MV-4-11 (cell line): ENCODE measurements around the gene OVOL3.
"Not testable (repeated sequence)": the region's sequence is repeated elsewhere in the genome, so short reads cannot be mapped to it uniquely, and the experiment has no call there.

Source experiments
- DNase-seq: peaks from one replicate; lab custom pipeline; 2025; lab: John Stamatoyannopoulos, UW

The OVOL3 gene

DNA sequence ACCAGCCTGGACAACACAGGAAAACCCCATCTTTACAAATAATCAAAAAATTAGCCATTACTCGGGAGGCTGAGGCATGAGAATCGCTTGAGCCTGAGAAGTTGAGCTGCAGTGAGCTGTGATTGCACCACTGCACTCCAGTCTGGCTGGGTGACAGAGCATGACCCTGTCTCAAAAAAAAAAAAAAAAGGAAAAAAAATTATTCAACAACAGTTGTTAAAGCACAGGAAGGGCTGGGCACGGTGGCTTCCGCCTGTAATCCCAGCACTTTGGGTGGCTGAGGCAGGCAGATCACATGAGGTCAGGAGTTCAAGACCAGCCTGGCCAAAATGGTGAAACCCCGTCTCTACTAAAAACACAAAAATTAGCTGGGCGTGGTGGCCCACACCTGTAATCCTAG is 20.3 kb downstream of the OVOL3 start:
- peak; percentile 93 for DNase-seq

DNA sequence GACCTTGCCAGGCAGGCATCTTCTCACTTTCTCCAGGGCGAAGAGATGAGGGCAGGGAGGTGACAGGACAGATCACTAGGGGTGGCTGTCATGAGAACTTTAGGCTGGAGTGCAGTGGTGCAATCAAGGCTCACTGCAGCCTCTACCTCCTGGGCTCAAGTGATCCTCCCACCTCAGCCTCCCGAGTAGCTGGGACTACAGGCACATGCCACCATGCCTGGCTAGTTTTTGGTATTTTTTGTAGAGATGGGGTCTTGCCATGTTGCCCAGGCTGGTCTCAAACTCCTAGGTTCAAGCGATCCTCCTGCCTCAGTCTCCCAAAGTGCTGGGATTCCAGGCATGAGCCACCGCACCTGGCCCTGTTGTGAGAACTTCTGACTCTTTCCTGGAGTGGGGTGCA is 23.9 kb downstream of the OVOL3 start:
- not testable (repeated sequence) for DNase-seq

DNA sequence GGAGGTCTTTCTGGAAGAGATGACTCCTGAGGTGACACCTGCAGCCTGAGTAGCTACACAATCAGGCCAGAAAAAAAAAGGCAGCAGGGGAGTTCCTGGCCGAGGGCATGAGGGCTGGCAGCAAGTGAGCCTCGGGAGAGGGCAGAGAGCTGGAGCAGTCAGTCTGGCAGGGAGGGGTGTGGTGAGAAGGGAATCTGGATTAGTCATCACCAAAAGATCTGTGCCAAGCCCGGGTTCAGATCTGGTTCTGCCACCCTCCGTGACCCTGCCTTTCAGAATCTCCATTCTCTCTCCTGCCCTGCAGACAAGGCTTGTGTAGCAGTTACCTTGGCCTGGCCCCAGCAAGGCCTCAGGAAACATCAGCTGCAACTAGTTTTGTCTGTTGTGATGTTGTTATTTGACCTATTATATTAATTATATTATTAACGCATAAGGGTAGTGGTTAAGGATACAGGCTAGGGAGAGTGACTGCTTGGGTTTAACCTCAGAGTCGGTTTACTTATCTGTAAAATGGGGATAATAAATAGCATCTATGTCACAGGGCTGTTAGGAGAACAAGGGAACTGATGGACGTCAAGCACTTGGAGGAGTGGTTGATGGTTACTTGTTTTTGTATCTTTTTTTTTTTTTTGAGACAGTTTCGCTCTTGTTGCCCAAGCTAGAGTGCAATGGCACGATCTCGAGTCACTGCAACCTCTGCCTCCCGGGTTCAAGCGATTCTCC is 26.2 kb downstream of the OVOL3 start:
- peak; percentile 29 for DNase-seq

DNA sequence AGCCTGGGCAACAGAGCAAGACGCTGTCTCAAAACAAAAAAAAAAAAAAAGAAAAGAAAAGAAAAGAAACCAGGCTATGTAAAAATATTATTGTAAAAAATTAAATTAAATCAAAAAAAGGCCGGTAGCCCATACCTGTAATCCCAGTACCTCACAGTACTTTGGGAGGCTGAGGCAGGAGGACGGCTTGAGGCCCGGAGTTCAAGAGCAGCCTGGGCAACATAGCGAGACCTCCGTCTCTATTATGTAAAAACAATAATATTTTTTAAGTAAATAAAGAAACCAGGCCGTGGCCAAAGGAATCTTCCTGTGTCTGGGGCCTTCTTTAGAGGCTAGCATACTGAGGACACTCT is 28.2 kb downstream of the OVOL3 start:
- no peak for DNase-seq

DNA sequence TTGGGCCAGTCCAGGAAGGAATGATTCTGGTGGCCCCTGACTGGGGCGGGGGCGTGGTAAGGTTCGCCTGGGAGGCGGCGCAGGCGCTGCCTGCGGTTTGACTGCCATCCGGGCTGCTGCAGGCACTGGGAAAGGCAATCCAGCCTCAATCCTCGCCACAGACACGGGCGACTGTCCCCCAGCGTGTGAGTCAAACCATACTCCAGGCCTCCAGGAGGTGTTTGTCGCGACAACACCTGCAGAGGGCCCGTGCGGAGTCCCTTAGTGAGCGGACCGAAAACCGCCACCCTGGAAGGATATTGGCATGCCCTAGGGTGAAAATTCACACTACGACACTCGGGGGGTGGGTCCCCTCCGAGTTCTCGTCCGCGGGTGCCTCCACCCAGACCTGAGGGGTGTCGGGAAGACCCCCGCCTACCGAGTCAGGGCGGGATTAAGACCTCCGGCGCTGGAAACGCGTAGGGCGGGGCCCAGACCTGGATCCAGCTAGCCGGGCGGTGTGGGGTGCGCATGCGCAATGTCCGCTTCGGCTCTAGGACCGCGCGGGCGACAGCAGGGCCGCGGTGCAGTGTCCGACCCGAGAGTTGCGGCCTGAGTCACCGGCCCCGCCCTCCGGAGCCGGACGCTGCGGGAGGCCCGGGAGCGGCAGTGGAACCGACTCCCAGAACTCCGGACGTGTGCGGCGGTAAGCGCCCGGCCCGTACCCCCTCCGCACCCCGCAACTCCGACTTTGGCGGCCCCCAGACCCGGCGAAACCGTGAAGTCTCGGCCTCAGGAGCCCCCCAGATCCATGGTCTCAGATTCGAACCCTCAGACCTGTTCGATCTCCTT is 28.7 kb downstream of the OVOL3 start, which contains the start of gene CAPNS1:
CAPNS1 (plus strand) TSS at position 594 of the 831 bp plus-strand sequence. CDS start 946 bp downstream, outside the sequence.
- peak; percentile 97 for DNase-seq

DNA sequence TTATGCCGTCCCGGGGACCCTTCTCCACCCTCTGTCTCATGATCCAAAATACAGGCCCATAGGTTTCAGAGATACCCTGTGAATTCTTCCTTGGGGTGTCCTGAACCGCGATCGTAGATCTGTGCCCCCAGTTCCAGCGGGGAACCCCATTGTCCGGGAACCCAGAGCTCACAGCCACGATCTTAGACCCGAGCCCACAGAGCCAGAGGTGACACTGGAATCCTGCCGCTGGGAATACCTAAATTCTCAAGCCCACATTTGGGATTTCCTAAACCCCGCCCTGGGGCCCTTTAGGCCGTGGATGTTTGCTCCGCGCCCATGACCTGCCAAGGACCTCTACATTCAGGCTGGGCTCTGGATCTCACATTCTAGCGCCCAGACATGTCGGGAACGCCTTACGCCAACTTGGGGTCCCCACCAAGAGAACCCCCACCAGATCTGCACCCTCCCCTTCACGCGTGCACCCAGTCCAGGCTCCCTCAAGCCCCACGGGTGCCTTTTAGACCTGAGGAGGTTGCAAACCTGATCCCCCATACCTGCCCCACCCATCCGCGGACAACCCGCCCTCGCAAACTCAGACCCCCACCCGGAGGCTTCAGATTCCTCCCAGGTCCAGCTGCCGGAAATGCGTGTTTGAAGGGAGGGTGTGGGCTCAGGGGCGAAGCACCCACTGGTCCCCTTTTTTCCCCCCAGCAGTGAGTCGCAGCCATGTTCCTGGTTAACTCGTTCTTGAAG is 29.5 kb downstream of the OVOL3 start:
- DNase-seq = peak; percentile 48

DNA sequence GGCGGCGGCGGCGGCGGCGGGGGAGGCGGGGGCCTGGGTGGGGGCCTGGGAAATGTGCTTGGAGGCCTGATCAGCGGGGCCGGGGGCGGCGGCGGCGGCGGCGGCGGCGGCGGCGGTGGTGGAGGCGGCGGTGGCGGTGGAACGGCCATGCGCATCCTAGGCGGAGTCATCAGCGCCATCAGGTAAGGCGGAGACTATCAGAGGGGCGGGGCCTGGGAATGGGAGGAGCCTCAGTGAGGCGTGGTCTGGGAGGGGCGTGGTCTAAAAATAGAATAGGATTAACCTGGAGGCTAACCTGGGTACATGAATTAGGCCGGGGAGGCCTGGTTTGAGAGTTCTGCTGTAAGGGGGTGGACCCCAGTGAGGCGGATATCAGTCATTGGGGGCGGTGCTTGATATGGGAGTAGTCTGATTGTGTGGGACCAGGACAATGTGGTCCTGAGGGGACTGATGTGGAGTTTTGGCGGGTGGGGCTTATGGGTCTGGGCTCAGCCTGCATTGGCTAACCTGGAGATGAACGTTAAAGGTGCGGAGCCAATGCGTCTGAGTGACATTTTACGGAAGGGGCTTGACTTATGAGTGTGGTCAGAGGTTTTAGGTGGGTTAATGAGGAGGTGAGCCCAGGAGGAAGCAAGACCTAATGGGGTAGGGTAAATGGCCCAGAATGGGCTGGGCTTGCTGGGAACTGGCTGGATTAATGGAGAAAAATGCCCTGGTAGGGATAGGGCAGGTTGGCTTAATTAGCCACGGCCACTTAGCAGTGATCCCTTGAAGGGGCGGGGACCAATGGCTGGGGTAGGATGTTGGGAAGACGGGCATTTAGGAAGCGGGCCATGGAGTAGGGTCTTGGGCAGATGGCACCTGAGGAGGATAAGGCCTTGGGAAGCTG is 30.3 kb downstream of the OVOL3 start:
- peak; percentile 70 for DNase-seq

DNA sequence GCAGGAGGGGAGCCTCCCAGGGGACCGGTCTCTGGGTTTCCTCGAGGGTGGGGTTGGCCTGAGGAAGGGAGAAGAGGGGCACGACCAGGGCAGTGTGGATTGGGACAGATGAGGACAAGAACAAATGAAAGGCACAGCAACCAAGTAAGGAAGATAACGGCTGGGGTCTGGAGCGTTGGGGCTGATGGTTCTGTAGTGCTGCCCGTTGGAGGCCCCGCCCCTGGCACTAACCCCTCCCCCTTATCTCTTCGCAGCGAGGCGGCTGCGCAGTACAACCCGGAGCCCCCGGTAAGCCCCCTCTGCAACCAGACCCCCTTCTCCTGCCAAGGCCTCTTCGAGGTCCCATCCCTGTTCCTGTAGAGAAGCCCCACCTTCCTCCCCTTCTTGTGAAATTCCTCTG is 31.1 kb downstream of the OVOL3 start:
- DNase-seq = no peak

DNA sequence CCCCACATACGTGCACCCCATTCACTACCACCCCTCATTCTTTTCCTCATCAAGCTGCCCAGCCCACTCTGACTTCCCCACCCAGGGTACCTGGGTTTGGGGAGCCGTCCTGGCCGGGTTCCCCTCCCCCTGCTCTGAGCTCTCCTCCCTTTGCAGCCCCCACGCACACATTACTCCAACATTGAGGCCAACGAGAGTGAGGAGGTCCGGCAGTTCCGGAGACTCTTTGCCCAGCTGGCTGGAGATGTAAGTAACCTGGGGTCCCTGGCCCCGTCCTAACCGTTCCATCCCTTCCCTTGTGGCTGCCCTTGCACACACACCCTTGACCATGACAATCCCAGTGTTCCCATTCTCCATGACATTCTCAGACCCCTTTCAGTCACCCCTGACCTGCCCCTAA is 31.6 kb downstream of the OVOL3 start:
- DNase-seq = no peak

DNA sequence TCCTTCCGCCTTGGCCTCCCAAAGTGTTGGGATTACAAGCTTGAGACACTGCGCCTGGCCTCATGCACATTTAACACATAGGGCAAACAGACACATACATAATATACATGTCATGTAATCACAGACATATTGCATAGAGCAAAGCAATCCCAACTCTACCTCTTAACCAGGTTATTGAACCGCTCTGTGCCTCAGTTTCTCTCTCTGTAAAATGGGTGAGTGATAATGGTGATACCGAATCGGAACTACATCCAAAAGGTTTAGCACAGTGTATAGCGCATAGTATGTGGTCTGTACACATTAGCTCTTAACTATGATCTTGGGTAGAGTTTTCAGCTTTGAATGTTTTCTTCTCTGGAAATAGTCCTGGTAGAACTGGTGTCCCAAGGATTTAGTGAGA is 33.7 kb downstream of the OVOL3 start:
- DNase-seq = no peak

DNA sequence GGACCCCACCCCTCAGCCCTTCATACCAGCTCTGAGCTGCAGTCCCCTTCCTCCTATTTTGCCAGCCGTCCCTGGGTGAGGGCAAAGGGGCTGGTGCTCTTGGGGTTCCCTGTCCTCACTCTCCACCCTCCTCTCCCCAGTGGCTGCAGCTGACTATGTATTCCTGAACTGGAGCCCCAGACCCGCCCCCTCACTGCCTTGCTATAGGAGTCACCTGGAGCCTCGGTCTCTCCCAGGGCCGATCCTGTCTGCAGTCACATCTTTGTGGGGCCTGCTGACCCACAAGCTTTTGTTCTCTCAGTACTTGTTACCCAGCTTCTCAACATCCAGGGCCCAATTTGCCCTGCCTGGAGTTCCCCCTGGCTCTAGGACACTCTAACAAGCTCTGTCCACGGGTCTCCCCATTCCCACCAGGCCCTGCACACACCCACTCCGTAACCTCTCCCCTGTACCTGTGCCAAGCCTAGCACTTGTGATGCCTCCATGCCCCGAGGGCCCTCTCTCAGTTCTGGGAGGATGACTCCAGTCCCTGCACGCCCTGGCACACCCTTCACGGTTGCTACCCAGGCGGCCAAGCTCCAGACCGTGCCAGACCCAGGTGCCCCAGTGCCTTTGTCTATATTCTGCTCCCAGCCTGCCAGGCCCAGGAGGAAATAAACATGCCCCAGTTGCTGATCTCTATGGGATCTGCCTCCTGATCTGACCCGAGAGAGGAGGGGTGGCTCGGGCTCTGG is 38.9 kb downstream of the OVOL3 start:
- DNase-seq = no peak

DNA sequence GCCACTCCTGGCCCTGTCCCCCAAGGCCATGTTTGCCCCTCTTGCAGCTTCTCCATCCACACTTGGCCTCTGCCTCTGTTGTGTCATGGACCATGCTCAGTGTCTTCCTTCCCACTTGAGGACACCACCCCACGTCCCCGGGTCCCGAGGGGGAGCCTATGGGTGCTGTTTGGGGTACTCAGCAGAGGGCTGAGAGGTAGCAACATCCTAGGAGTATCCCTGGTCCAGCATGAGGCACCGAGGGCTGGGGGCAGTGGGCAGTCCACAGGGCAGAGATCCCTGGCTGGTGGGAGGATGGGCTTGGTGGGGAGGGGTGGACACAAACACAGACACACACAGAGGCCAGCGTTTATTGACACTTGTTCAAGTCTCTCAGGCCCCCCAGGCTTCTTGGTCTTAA is 39.6 kb downstream of the OVOL3 start:
- no peak for DNase-seq

DNA sequence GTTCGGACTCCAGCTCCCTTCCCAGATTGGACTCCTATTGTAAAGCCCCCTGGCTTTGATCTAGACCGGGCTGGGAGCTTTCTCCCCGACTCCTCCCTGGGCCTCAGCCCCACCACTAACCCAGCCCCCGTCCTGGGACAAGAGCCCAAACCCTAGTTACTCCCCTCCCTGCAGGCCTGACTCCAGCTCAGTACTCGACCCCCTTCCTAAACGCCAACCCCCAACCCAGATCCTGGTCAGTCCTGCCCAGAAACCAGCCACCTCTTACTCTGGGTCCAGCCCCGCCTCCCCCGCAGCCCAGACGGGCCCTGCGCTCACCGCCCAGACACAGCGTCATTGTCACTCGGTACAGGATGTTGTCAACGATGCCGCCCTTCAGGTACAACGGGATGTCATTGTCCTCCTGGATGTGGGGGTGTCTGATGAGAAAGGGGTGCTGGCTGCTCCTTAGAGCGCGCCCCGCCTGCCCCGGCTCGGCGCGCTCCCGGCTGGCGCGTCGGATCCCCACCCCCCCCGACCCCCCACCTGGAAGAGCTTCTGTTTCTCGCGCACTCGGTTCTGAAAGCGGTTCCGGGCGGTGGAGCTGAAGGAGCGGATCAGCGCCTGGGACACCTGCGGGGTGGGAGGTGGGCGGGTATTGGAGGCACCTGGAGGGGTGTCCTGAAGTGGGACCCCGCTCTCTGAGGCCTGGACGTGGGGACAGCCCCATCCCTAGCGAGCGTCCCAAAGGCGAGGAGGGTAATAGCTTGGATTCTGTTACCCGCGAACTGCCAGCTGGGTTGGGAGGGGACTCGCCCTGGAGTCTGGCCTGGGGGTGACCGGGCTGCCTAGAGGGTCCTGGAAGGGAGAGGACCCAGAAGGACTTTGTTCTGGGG is 40.4 kb downstream of the OVOL3 start:
- no peak for DNase-seq

DNA sequence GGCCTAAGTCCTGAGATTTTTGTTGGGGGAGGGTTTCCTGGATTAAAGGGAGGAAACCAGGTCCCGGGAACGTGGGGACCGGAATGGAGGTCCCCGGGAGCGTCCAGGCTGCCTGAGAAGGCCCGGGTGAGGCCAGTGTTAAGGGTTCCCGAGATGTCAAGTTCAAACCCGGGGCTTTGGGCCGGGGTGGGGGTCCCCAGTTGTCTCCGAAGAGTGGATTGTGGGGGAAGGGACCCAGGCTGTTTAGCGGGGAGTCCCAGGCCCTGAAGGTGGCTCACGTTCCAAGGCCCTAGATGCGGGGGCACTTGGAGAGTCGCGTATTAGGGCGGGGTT is 41.0 kb downstream of the OVOL3 start:
- DNase-seq = no peak

DNA sequence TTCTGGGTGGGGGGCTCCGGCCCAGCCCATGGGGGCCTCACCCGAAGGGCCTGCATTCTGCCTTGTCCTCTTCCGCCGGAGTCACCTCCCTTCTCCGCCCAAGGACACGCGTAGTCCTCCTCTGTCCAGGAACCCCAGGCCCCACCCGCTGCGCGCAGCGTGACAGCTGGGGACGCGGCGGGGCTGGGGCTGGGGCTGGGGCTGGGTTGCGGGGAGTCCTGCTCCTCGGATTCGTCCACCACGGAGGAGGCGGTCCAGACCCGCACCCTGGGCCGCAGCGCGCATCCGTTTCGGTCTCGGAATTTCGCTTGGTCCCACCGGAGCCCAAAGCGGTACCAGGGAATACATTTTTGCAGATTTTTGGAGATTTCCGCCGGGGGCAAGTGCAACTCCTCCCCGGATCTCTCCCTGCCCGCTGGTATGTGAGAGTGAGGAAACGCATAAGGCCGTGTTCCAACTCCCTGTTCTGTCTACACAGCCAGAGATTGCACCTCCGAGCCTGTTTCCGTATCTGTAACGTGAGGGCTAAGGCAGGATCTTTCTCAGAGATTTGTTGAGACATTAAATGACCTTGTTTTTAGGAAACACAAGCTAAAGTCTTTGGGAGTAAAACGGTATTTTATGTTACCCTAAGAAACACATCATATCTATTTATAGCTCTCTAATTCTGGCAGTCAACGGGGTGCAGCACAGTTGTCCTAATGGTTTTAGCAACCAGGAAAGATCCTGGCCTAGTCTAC is 41.6 kb downstream of the OVOL3 start, which contains the start of gene COX7A1:
COX7A1 (minus strand) TSS at position 96 of the 740 bp plus-strand sequence; CDS start at position 56, 40 bp downstream.
- no peak for DNase-seq

DNA sequence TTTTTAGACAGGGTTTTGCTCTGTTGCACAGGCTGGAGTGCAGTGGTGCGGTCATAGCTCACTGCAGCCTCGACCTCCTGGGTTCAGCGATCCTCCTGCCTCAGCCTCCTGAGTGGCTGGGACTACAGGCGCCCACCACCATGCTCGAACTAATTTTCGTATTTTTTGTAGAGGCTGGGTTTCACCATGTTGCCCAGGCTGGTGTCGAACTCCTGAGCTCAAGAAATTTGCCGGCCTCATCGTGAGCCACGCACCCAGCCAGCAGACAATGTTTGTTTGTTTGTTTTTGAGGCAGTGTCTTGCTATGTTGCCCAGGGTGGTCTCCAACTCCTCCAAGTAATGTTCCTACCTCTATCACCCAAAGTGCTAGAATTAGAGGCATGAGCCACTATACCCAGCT is 42.2 kb downstream of the OVOL3 start:
- no peak for DNase-seq

DNA sequence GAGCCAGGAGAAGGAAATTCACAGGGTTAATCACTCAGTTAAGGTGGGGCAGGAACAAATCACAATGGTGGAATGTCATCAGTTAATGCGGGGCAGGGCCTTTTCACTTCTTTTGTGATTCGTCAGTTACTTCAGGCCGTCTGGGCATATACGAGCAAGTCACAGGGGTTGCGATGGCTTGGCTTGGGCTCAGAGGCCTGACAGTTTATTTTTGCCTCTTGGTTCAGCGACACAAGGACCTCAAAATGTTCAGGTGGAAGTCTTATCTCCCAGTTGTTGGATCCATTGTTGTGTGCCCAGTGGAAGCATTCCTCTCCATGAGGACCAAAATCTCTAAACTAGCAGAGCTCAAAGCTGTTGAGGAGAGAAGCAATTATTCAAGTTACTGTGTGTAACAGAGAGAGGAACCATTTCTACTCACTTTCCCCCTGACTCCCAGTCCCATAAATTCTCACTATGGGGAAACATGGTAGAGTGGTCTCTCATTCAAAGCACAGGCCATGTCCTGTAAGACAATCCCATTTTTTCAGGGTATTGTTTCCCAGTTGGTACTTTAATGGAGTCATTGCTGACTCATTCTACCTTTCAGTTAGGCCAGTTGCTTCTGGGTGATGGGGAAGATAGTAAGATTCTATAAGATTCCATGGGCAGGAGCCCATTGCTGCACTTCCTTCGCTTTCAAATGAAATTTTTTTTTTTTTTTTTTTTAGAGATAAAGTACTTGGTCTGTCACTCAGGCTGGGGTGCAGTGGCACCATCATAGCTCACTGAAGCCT is 50.1 kb downstream of the OVOL3 start:
- DNase-seq = no peak
